Fibroblast of mammary gland (primary cell): ENCODE results near the gene EXOC1.

ENCODE experiments used
- DNase-seq: peaks from one replicate; pipeline ENCODE4 v3.0.0-alpha.2; 2010; ENCODE audit warnings: low read depth
- H3K4me3 ChIP-seq: 2 replicates; pipeline ENCODE4 v1.5.1; 2011; ENCODE audit warnings: low read depth, mild to moderate bottlenecking, low read length, moderate library complexity; ENCODE audit not compliant: control insufficient read depth
- TF ChIP-seq, protein P1 (sequence below): conservative IDR thresholded peaks from 2 replicates; pipeline ENCODE4 v1.5.1; 2011; ENCODE audit warnings: low read depth, low read length, inconsistent platforms; ENCODE audit not compliant: control insufficient read depth, insufficient read depth

The EXOC1 gene

DNA sequence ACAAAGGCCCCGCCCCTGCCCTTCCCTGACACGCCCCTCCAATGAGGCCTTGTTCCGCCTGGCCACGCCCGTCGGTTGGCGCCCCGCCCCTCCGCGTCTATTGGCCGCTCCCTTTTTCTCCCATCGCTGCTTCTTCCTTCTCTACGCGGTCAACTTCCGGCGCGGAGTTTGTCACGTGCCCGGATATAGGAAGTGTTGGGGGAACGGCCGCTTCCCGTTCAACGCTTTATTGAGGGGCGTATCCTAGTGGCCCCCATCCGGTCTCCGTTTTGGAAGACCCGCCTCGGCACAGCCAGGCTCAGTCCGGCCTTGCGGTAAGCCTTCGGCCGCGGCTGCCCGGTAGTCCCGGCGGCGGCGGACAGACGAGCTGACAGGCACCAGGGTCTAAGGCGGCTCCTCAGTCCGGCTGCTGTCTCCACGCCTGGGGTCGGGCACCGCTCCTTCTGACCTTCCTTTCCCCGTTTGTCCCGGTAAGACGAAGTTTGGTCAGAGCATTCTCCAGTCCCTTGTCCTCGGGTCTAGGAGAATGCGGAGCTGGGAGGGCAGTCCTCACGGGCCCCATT is at the start of gene EXOC1:
Gene EXOC1, plus strand, starts transcription at position 165 of the 563 bp plus-strand sequence. CDS start 4,676 bp downstream, outside the sequence.
- TF ChIP-seq, protein P1, sequence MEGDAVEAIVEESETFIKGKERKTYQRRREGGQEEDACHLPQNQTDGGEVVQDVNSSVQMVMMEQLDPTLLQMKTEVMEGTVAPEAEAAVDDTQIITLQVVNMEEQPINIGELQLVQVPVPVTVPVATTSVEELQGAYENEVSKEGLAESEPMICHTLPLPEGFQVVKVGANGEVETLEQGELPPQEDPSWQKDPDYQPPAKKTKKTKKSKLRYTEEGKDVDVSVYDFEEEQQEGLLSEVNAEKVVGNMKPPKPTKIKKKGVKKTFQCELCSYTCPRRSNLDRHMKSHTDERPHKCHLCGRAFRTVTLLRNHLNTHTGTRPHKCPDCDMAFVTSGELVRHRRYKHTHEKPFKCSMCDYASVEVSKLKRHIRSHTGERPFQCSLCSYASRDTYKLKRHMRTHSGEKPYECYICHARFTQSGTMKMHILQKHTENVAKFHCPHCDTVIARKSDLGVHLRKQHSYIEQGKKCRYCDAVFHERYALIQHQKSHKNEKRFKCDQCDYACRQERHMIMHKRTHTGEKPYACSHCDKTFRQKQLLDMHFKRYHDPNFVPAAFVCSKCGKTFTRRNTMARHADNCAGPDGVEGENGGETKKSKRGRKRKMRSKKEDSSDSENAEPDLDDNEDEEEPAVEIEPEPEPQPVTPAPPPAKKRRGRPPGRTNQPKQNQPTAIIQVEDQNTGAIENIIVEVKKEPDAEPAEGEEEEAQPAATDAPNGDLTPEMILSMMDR, result no peak
- DNase-seq, result peak; percentile 95
- peak within 1 kb of the TSS; percentile 95 for H3K4me3 ChIP-seq

DNA sequence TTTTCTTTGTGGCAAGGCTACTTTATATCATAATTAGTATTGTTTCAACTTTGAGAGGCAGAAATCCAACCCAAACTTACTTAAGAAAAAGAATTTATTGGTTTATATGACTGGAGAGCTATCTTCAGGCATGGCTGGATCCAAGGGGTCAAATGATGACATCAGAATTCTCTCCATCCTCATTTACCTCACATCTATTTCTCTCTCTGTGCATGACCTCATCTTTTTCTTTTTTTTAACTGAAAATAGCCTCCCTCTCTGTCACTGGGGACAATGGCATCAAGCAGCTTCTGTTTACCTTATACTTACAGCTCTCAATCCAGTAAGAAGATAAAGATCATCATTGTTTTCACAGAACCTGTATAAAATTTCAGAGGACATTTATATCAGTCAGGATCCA is 45.9 kb upstream of the EXOC1 start:
- DNase-seq, result no peak
- TF ChIP-seq, protein P1, result no peak
- no peak overlapping the region for H3K4me3 ChIP-seq

DNA sequence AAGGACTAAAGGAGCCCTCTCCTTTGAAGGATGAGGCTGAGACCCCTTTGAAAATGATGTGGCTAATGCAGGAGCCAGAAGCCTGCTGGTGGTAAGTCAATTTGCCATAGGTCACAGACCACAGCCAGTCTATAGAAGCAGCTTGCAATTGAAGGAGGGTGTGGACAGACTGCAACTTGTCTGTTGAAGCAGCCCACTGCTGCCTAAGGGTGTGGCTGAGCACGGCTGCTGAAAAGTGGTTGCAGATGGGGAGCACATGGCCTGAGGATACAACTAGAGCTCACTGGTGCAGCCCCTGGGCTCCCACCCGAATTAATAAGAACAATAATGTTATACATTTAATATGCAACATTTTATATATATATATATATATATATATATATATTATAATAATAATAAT is 45.3 kb upstream of the EXOC1 start:
- TF ChIP-seq, protein P1, result no peak
- H3K4me3 ChIP-seq, result no peak overlapping the region
- no peak for DNase-seq

DNA sequence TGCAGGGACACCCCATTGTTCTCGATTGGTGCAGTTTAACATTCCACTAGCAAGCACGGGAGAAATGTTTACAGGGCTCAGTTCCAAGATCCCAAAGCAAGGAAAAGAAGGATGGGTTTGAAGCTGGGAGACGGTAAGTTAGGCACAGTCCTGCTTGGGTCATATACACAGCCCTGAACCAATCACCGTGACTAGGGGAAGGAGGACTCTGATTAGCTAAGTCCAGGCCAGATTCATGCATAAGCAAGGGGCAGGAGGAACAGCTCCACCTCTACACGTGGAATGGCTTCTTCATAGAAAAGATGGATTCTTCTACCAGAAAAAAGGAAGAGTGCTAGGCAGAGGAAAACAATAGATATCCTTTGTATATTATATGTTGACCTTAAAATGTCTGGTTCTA is 44.8 kb upstream of the EXOC1 start:
- DNase-seq, result no peak
- TF ChIP-seq, protein P1, result no peak
- no peak overlapping the region for H3K4me3 ChIP-seq

- DNase-seq, result no peak
- TF ChIP-seq, protein P1, result no peak
- H3K4me3 ChIP-seq, result no peak overlapping the region
Measured at GRCh38 chr4:55817691-55818090, 35.8 kb upstream of the EXOC1 start.

DNA sequence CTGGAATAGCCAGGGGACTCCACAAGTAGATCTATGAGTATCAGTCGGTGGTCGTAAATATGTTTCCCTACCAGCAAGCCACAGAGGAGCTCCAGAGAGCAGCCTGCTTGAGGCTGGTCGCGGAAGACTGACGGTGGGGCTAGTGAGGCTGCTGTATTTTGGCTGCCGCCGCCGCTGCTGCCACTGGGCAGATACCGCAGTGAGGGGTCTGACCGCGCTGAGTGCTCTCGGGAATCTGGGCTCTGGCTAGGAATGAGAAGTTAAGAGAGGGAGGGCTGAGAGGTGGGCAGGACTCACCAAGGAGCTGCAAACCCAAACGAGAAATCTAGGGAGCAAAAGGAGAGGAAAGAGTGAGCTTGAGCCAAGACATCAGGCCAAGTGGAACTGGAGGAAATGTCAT is 33.8 kb upstream of the EXOC1 start, which contains the start of gene EXOC1L:
Gene EXOC1L, plus strand, starts transcription at position 157 of the 400 bp plus-strand sequence. Its CDS starts 237 bp downstream, at position 394.
- TF ChIP-seq, protein P1, result no peak
- no peak within 1 kb of the TSS for H3K4me3 ChIP-seq
- DNase-seq, result peak; percentile 10
